HG03108 (cell line): ENCODE measurements around the gene TNFAIP8.

Experiments
- ATAC-seq: cut with Tn5 transposase; IDR thresholded peaks from one replicate; pipeline ENCODE4 v1.9.1; 2021; ENCODE audit warnings: moderate library complexity; ENCODE audit not compliant: unreplicated experiment

TNFAIP8 gene

DNA sequence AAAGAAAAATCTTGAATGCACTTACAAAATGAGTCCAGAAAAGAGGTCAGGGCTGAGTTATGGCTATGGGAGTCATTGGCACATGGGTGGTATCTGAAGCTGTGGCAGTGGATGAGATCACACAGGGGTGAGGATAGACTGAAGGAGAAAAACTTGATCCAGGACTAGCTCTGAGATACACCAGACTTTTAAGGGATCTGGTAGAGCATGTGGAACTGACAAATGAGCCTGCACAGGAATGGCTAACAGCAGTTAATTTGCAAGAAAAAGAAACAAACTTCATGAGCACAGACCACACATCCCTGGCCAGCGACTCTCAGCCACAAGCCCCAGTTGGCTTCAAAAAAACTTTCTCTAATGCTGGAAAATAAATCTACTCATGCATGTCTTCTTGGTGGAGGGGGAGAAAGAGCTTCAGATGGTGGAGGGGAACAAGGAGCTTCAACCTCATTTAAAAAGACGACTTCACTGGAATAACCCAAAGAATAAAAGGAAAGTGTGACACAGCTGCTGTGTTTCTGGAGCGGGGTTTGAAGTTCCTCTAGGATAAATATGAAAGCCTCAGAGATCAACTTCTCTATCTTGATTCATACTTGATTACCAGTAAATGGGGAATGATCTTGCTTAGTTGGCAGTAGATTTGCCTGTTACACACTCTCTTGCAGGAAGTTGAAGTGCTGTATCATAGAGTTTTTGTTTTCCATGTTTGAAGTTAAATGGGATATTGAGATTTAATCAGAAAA lies 33.6 kb downstream of the TNFAIP8 start:
- ATAC-seq: no peak

DNA sequence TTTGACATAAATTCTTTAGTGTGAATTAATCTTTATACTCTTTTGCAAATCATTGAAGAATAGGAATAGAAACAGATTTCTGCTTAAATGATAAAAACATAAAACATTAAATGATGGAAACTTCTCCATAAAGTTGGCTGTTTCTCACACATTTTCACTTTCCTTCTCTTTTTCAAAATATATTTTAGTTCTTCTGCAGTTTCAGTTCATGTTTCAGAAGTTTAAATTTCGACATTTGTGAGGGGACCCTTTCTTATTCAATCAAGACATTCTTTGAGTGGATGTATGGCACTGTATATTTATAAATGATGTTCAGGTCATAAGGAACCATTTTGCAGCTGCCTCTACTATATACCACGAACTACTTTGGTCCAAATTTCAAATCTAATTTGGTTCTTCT lies 34.6 kb downstream of the TNFAIP8 start:
- no peak for ATAC-seq

GRCh38 chr5:119393201-119393691 lies 37.4 kb downstream of the TNFAIP8 start:
- no peak for ATAC-seq

DNA sequence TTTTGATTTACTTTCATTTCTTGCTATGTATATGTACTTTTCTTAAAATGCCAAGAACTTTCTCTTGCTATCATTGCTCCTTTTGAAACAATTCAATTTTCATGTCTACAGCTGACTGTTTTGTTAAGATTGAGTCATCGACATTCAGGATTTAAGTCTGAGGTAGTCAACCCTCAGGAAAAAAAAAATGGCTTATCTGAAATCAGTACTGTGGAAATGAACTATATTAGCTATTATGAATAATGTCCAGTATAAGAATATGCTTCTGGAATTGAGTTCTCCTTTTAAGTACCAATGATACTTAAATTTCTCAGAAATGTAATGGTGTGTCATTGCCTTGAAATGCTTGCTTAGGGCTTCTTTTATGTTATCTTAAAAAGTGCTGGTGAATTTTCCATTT lies 37.9 kb downstream of the TNFAIP8 start:
- no peak for ATAC-seq

DNA sequence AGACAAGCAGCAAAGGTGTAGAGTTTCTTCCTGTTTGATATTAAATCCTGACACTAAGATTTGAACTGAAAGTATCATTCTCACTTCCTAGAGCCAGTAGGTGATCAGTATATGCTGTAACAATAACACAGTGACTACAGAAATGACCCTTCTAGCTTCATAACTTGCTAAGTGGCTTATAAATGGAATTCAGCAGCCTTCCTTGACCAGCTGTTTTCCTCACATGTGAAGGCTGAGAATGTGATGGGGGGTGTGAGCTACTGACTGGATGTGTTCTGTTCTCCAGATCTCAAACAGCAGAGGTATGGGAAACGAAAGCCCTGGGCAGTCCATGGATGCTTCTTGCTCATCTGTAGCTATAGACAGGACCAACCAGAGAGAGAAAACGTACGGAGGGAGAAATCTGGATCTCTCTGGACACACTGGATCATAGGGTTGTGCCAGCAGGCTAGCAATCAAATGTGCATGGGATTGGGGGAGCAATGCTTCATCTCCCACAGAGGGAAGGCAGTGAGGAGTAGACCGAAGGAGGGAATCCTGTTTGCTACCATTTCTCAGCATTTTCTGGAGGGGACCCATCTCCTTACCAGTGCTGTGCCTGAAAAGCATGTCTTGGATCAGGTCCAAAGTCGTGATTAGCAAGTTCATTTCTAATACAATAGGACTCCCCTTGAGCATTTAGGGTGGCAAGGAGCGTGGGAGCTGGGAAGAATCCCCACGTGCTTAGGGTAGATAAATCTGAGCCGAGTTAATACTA lies 39.4 kb downstream of the TNFAIP8 start:
- peak; percentile 61 for ATAC-seq

GRCh38 chr5:119396030-119396664 lies 40.3 kb downstream of the TNFAIP8 start:
- ATAC-seq: no peak

GRCh38 chr5:119397518-119398380 lies 41.9 kb downstream of the TNFAIP8 start:
- peak; percentile 44 for ATAC-seq

DNA sequence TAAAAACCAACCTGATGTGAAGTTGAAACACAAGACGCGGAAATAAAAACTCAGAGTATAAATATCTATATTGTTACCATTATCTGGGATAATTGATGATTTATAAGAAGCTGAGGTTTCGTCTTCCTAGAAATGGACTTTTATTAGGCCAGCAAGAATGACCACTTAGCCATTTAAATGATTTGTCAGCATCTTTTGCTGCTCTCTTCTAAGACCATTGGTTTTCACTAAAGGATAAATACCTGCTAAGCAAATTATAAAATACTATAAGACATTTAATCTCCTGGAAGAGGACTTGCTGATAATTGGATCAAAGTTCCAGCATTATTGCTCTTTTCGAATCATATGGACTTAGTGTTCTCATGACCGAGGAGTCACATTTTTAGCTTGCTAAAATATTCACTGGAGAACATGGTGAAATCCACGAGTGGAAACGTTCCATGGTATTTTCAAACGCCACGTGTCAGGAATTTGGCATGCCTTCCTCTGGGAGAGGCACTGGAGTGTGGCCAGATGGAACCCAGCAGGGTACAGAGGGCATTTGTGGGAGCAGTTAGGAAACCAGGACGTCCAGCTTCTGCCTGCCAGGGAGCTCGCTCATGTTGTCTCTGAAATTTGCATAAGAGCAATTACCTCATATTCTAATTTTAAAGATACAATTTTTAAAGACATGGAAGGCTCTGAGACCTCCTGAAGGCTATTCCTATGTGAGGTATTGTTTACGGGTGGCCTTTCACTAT lies 43.1 kb downstream of the TNFAIP8 start:
- no peak for ATAC-seq

DNA sequence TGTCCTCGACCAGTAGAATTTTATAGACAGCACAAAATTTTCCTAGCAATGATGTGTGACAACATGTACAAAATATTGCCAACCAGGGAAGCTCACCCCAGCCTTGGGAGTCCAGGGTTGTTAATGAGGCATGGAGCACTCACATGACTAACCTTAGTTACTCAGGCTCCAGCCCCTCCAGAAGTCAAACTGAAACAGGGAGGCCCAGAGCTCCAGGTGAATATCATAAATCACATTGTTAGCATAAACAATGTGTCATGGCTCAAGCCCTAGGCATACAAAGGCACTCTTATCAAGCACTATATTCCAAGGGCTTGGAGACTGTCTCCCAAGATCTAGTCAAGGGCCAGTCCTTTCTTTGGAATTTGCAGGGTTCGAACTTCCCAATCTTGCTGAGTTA lies 44.4 kb downstream of the TNFAIP8 start:
- no peak for ATAC-seq

DNA sequence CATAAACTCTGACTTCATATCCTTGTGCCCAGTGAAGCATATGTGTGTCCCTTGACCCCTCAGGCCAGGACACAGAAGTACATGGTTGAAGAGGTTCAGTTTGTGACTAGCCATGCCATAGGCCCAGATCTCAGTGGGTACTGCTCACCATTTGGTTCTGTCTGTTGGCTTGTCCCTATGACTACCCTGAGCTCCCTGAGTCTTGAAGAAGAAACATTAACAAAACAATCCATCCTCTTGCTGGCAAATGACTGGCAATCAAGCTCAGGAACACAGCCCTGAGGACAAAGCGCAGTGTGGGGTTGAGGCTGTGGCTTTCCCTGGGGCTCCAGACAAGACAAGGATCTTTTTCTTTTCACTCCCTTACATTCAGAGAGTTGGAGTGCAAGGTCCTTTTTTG lies 46.3 kb downstream of the TNFAIP8 start:
- ATAC-seq: no peak

GRCh38 chr5:119402555-119402954 lies 46.7 kb downstream of the TNFAIP8 start:
- ATAC-seq: no peak

GRCh38 chr5:119404033-119404432 lies 48.2 kb downstream of the TNFAIP8 start:
- ATAC-seq: no peak

DNA sequence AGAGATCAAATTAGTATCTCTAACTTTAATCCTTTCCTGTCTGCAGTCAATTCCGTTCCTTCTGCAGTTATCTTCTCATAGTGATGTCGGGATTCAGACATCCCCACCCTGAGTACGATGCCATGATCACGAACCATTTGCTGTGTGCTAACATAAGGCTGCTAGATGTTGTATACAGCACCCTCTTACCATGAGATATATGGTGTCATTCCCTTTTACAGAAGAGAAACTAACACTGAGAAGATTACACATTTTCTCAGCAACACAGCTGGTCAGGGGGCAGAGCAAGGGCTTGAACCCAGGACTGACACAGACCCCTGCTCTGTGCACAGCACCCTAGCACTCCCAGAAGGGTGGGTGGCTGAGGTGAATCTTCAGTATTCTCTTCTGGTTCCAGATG lies 49.6 kb downstream of the TNFAIP8 start:
- ATAC-seq: no peak

GRCh38 chr5:119406551-119407110 lies 50.8 kb downstream of the TNFAIP8 start:
- ATAC-seq: no peak

- ATAC-seq: no peak
Measured at GRCh38 chr5:119409235-119409815, 53.5 kb downstream of the TNFAIP8 start.

- ATAC-seq: peak; percentile 40
Measured at GRCh38 chr5:119410448-119411159, 54.8 kb downstream of the TNFAIP8 start.

DNA sequence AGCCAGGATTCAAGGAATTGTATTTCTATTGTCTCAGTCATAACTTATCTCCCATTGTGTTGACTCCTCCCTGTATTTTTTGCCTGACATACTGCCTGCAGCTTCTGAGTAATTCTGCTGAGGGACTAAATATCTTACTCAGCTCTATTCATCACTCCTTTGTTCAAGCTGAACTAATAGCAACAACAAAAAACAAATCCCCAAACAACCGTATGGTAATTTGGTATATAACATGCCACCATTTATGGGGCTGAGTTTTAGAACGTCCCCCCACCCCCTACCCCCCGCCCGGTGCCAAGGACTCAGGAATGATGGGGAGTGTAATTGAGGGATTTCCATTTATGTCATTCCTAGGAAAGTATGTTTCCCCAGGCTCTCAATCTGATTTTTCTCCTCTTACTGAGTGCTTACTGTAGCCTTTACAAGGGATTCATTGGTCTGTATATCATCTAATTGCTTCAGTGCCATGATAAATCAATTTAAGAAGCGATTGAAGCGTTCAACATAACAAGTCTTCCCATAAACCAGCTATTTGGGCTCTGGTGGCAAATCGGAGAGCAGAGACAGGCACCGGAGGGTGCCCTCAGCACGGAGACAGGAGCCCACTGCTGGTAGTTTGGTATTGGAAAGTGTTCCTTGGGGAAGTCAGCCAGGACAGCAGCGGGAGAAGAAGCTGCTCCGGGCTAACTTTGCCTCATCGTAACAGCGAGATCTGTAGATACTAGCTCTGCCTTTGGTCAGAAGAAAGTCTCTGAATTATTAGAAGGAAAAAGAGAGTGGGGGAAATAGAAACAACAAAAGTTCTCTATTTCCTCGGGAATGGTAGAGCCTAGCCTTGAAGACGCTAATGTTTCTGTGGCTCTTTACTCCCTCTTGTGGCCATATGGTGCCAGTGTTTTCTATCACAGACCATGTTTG lies 55.8 kb downstream of the TNFAIP8 start:
- peak; percentile 64 for ATAC-seq
